Measurements from ENCODE around the gene SEZ6L2. TPM values are rescaled to one million over a fixed set of nuclear protein-coding genes. Genes with fewer than 3 reads are reported as not detected.
A peak's percentile ranks its signal among the peaks of the same experiment; 100 is the strongest.

Gene SEZ6L2
- total and polyA plus RNA-seq, 2 of the 13 experiments (the other 11 are each of a cell fraction or from before 2014, with no cell fraction given), result 14.9 to 16.9 TPM

GRCh38 chr16:29926711-29927052 lies 27.3 kb upstream of the SEZ6L2 start (continued):
- TF ChIP-seq ZNF788 (CRISPR knock-in tag; IDR thresholded peaks at IDR 0.05; ENCODE audit: borderline replicate concordance) (peak; percentile 1; the same call in 1 of the 2 replicates), SMARCE1 (IDR thresholded peaks at IDR 0.05; ENCODE audit: borderline replicate concordance) (no peak), ATRX (CRISPR knock-in tag; IDR thresholded peaks at IDR 0.05; ENCODE audit: borderline replicate concordance) (no peak), HNRNPL (IDR thresholded peaks at IDR 0.05; ENCODE audit: low read depth, low read length) (0 out of 2 replicates have a peak, but pooled peaks have one; percentile 29), ZSCAN25 (CRISPR knock-in tag; IDR thresholded peaks at IDR 0.05) (peak; percentile 55; the same call in 1 of the 2 replicates), ZNF10 (CRISPR knock-in tag; IDR thresholded peaks at IDR 0.05; ENCODE audit: borderline replicate concordance, low read depth) (peak; percentile 15; the same call in 1 of the 2 replicates), TAF15 (IDR thresholded peaks at IDR 0.05; ENCODE audit: low read depth, low read length, poor library complexity, severe bottlenecking) (no peak), ZNF839 (CRISPR knock-in tag; IDR thresholded peaks at IDR 0.05; ENCODE audit: borderline replicate concordance) (0 out of 2 replicates have a peak, but pooled peaks have one; percentile 39), PAF1 (CRISPR knock-in tag; IDR thresholded peaks at IDR 0.05) (no peak), ZNF614 (CRISPR knock-in tag; IDR thresholded peaks at IDR 0.05; ENCODE audit: borderline replicate concordance) (no peak), MIER2 (CRISPR knock-in tag; IDR thresholded peaks at IDR 0.05) (no peak), RBAK (CRISPR knock-in tag; IDR thresholded peaks at IDR 0.05) (0 out of 2 replicates have a peak, but pooled peaks have one; percentile 12), CHD2 (IDR thresholded peaks at IDR 0.05; ENCODE audit: low read depth, low read length) (no peak), FOXC1 (CRISPR knock-in tag; IDR thresholded peaks at IDR 0.05; ENCODE audit: borderline replicate concordance) (0 out of 2 replicates have a peak, but pooled peaks have one; percentile 11), LRRFIP1 (CRISPR knock-in tag; conservative IDR thresholded peaks at IDR 0.05) (no peak), ZNF7 (CRISPR knock-in tag; IDR thresholded peaks at IDR 0.05) (no peak), SMAD9 (CRISPR knock-in tag; IDR thresholded peaks at IDR 0.05) (0 out of 2 replicates have a peak, but pooled peaks have one; percentile 11), IKZF4 (CRISPR knock-in tag; IDR thresholded peaks at IDR 0.05; ENCODE audit: borderline replicate concordance, low read depth, not compliant biosample characterization) (no peak), KDM3A (CRISPR knock-in tag; IDR thresholded peaks at IDR 0.05; ENCODE audit: low read depth) (no peak), GTF3A (CRISPR knock-in tag; conservative IDR thresholded peaks at IDR 0.05) (no peak), ZNF180 (CRISPR knock-in tag; IDR thresholded peaks at IDR 0.05; ENCODE audit: borderline replicate concordance, low read depth) (no peak), PCBP2 (optimal IDR thresholded peaks at IDR 0.05; ENCODE audit: low read depth, low read length, poor library complexity, severe bottlenecking) (no peak), NFE2L2 (IDR thresholded peaks at IDR 0.05; ENCODE audit: low read length) (no peak), ZNF570 (CRISPR knock-in tag; IDR thresholded peaks at IDR 0.05; ENCODE audit: borderline replicate concordance) (no peak), ZNF598 (CRISPR knock-in tag; IDR thresholded peaks at IDR 0.05; ENCODE audit: borderline replicate concordance) (peak; percentile 28; the same call in 1 of the 2 replicates)
- TF ChIP-seq, protein P1, sequence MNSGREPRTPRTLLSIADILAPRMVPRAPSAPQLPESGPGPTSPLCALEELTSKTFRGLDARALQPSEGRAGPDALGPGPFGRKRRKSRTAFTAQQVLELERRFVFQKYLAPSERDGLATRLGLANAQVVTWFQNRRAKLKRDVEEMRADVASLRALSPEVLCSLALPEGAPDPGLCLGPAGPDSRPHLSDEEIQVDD (CRISPR knock-in tag; IDR thresholded peaks at IDR 0.05; ENCODE audit: borderline replicate concordance), result no peak
- TF ChIP-seq, protein P2, sequence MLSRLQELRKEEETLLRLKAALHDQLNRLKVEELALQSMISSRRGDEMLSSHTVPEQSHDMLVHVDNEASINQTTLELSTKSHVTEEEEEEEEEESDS (CRISPR knock-in tag; IDR thresholded peaks at IDR 0.05; ENCODE audit: borderline replicate concordance), result no peak
- TF ChIP-seq, protein P3, sequence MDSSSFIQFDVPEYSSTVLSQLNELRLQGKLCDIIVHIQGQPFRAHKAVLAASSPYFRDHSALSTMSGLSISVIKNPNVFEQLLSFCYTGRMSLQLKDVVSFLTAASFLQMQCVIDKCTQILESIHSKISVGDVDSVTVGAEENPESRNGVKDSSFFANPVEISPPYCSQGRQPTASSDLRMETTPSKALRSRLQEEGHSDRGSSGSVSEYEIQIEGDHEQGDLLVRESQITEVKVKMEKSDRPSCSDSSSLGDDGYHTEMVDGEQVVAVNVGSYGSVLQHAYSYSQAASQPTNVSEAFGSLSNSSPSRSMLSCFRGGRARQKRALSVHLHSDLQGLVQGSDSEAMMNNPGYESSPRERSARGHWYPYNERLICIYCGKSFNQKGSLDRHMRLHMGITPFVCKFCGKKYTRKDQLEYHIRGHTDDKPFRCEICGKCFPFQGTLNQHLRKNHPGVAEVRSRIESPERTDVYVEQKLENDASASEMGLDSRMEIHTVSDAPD (CRISPR knock-in tag; IDR thresholded peaks at IDR 0.05), result no peak

All from HepG2 (cell line).